Kidney tubule cell (primary cell): ENCODE measurements around the gene USF3.
"Not testable (repeated sequence)": the region's sequence is repeated elsewhere in the genome, so short reads cannot be mapped to it uniquely, and the experiment has no call there.

Experiments used
- DNase-seq: peaks from one replicate; pipeline ENCODE4 v3.0.0-alpha.2; 2018; ENCODE audit warnings: low spot score

The USF3 gene

GRCh38 chr3:113649174-113649845 is 47.1 kb downstream of the USF3 start:
- no peak for DNase-seq

DNA sequence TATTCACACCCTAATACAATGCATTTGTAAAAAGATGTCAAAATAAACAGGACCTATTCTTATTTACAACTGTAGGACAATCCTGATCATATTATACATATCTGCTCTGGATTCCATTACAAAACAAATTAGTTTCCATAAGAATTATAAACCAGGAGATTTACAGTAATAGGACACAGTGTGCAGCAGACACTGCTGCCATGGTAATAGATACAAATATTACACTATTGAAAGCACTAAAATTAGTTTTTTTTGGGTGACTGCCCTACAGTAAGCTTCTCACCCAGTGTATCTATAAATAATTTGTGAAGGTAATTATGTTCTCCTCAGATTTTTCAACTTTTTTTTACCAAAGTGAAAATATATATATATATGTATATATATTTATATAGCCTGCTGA is 47.9 kb downstream of the USF3 start:
- DNase-seq: no peak

DNA sequence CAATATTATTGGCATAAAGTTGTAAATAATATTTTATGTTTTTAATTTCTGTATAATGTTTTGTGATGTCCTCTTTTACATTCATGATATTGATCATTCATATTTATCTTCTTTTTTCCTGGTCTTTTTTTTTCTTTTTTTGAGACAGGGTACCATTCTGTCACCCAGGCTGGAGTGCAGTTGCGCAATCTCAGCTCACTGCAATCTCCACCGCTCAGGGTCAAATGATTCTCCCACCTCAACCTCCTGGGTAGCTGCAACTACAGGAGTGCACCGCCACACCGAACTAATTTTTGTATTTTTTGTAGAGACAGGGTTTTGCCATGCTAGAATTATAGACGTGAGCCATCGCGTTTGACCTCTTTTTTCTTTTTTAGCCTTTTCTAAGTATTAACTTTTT is 52.9 kb downstream of the USF3 start:
- DNase-seq: no peak

GRCh38 chr3:113638910-113639309 is 57.5 kb downstream of the USF3 start:
- no peak for DNase-seq

- no peak for DNase-seq
Observed at GRCh38 chr3:113637756-113638155, 58.7 kb downstream of the USF3 start.

GRCh38 chr3:113636034-113636433 is 60.4 kb downstream of the USF3 start:
- DNase-seq: not testable (repeated sequence)

DNA sequence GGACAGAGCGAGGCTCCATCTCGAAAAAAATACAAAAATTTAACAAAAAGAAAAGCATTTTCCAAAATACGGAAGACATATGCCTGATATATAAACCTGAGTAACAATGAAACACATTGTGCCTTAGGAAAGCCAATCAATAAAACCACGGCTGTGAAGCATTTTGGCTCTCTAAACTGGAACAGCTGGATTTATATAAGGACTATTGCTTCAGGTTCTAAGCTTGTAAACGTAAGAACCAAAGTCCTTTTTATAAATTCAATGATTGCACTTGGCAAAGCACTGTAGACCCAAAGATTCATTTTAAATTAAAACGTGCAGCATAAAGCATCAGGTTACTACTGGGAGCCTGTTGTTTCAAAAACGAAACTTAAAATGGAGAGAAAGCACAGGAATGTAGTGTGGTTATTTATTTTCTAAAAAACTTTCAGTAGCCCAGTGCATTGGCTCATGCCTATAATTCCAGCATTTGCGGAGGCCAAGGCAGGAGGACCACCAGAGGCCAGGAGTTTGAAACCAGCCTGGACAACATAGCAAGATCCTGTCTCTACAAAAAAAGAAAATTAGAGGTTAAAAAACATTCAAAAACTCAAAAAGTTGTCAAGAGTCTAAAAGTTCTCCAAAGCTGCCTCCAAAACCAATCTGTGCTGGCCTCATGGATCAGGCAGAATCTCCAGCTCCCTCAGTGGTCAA is 61.5 kb downstream of the USF3 start:
- DNase-seq: no peak

GRCh38 chr3:113631573-113631972 is 64.9 kb downstream of the USF3 start:
- no peak for DNase-seq

DNA sequence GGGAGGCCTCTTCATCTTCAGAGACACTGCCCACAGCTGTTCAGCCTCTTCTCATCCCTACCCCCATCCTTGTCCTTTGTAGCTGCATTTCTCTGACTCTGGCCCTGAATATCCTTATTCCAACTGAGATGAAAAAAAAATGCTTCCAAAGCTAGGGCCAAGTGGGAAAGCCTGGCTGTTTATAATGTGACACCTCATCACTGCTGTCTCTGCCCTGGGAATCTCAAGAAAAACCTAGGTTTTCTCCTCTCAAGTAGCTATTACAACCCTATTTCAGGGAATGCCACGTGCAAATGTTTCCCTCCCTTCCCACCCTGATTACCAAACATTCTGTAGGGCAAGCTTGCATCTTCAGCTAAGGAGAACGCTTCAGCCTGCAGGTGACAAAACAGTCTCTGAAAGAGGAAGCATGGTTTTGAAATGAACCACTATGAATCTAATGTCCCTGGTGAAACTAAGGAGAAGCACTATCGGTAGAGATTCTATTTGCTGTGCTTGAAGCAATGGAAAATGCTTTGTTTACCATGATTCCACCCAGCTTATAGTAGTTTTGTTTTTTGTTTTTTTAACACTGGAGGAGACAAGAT is 65.4 kb downstream of the USF3 start:
- no peak for DNase-seq

DNA sequence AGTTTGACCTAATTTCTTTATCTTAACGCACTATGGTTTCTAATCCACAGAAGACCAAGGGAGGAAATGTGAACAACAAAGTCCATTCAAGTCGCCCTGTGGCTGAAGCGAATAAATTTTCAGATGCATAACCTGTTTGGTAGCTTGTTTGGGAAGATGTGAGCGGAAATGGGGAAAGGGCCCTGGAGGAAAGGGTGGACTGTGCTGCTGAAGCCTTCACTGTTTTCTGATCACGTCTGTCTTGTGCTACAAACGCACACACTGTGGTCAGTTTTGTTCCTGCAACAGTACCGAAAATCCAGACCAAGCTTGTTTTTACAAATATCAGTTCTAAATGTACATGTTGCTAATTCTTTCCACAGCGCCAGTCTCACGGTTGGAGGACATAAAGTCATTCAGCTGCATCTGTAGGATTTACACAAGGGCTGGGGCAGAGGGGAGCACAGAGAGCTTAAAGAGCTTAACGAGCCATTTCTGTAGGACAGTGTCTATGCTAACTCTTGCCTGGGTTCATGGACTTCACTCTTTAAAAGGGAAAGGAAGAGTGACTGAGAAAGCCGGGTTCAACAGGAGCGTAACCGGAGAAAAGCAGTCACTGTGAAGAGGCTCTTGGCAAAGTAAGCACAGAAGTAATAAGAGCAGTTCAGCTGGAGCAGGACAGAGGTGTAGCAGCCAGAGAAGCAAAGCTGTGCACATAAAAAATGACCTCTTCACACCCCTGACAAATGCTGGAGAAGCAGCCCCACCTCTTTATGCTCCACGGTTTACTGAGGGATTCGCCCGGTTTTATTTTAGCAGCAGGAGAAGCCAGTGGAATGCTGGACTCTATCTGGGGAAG is 66.6 kb downstream of the USF3 start:
- peak; percentile 15 for DNase-seq

GRCh38 chr3:113628788-113629187 is 67.7 kb downstream of the USF3 start:
- no peak for DNase-seq

DNA sequence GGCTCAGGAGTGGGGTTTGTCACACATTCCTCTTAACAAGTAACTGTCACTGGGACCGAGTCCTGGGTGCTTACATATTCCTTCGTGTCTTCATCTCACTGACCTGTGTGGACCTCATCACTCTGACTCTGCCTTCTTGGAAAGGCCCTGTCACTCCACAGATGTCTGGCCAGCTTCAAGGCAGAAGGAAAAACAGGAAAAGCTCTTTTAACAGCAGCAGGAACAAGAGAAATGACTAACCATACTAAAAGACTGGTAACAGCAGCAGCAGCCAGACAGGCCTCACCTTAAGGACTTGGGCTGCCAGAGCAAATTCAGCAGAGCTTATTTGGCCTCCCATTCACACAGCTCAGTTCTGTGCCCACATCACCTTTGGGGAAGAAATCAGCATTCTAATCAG is 68.1 kb downstream of the USF3 start:
- DNase-seq: no peak

- peak; percentile 62 for DNase-seq
Observed at GRCh38 chr3:113626503-113627371, 69.7 kb downstream of the USF3 start.

- DNase-seq: no peak
Observed at GRCh38 chr3:113625834-113626233, 70.6 kb downstream of the USF3 start.

DNA sequence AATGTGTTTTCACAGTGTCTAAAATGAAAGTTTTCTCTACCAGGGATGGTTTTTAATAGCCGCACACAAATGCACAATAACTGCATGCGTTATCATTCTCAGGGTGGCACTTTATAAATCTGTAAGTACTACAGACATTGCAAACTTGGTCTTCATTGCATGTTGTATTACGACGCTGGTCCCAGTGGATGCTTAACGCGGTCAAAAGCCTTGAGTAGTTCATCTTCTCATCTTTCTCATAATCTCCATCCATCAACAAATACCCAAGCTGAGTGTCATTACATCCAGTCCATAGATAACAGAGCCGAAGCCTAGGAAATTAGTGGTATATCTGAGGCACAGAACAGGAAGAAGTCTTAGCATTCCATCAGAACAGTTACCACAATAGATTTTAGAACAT is 72.6 kb downstream of the USF3 start:
- no peak for DNase-seq

DNA sequence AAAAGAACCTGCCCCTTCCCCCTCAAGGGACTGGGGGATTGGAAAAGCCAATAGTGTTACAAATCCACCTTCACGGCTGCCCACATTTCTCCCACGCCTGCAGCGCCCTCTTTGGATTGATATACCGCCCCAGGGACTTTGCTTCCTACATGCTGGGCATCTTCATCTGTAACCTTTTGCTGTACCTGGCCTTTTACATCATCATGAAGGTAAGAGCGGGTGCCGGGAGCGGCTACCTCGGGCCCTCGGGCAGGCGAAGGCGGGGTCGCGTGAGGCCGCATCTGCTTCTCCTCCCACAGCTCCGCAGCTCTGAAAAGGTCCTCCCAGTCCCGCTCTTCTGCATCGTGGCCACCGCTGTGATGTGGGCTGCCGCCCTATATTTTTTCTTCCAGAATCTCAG is 73.1 kb downstream of the USF3 start:
- no peak for DNase-seq

DNA sequence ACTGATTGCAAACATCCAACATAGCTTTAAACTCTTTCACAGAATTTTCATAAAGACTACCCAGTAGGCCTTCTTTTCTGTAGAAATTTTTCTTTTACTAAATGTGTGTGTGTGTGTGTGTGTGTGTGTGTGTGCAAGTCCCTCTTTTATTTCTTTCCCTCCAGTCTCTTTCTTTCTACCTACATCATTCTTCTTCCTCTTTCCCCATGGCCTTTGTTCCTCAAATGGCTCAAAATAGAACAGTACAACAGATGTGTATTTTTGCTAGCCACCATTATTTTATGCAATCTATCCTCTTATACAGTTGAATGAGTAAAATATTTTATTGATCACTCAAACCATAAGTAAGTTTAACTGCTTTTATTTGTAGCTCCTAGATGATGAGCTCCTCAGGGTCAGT is 76.4 kb downstream of the USF3 start:
- DNase-seq: no peak

DNA sequence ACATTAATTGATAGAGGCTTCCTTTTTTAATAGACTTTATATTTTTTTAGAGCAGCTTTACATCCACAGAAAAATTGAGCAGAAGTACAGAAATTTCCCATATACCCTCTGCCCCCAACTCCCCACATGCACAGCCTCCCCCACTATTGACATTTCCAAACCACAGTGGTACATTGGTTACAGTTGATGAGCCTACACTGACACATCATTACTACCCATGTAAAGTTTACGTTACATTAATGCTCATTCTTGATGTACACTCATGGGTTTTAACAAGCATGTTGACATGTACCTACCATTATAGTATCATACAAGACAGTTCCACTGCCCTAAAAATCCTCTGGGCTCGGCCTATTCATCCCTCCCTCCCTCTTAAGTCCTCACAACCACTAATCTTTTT is 78.7 kb downstream of the USF3 start:
- DNase-seq: no peak

- no peak for DNase-seq
Observed at GRCh38 chr3:113615976-113616375, 80.5 kb downstream of the USF3 start.

- no peak for DNase-seq
Observed at GRCh38 chr3:113614402-113614801, 82.0 kb downstream of the USF3 start.

DNA sequence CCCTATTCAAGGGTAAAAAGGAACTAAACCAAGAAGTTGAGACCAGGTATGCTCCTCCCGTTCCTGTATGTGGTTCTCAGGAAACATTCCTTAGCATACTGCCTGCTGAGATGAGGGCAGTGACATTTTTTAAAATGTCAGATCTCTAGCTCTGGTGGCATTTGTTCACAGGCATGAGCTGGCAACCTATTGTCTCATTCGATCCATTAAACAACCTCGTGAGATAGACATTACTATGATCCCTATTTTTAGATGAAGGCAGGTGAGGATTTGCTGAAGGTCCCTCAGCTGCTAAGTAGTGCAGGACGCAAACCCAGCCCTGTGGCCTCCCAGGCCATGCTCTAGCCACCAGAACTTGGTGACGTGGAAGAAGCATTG is 89.2 kb downstream of the USF3 start:
- DNase-seq: no peak
